Vagina (tissue), 2 donors: Measurements from ENCODE around the gene LPCAT1.

ENCODE experiments used
- CTCF ChIP-seq, 3 experiments: fragments of 450-650 bp in 2 of 3; fragments of 200-600 bp in 1 of 3; sonication (generic) in 1 of 3; IDR thresholded peaks; one replicate each; pipeline ENCODE4 v1.5.1; 2017 to 2019; ENCODE audit warnings: antibody characterized with exemption in 3 of 3, mild to moderate bottlenecking in 2 of 3, moderate library complexity in 2 of 3
- POLR2A ChIP-seq, 2 donors: fragments of 450-650 bp; IDR thresholded peaks; one replicate each; pipeline ENCODE4 v1.6.1; 2017; ENCODE audit warnings: antibody characterized with exemption in 2 of 2, mild to moderate bottlenecking in 2 of 2, moderate library complexity in 2 of 2
- POLR2AphosphoS5 ChIP-seq, 2 donors: sonication (generic); formaldehyde crosslinking; IDR thresholded peaks; one replicate each; pipeline ENCODE4 v1.9.0; 2017; ENCODE audit warnings: antibody characterized with exemption in 2 of 2, mild to moderate bottlenecking in 2 of 2, low read depth in 1 of 2; ENCODE audit not compliant: insufficient read depth in 1 of 2

GRCh38 chr5:1462358-1462757 lies 61.4 kb downstream of the LPCAT1 start:
- TF ChIP-seq CTCF (IDR thresholded peaks at IDR 0.05) (no peak), POLR2A (IDR thresholded peaks at IDR 0.05) (no peak), POLR2AphosphoS5 (IDR thresholded peaks at IDR 0.05; ENCODE audit: insufficient read depth in 1 of 2, low read depth in 1 of 2) (no peak)
